A549 (cell line): ENCODE data around the gene PTPRN2. TPM values are rescaled to one million over a fixed set of nuclear protein-coding genes. Genes with fewer than 3 reads are reported as not detected.

Experiments used
- ATAC-seq, 2 experiments: fragments of 200-7000 bp in 1 of 2; fragments of >200 bp in 1 of 2; cut with Nextera tagmentation in 1 of 2; cut with Tn5 transposase in 1 of 2; 3 replicates each; pipeline versions ENCODE4 v1.8.0 to v1.9.1; 2018 to 2020; ENCODE audit warnings: mild to moderate bottlenecking in 1 of 2, moderate library complexity in 1 of 2
- CTCF ChIA-PET: fragments of 300-600 bp; sonication (Branson Sonifier 250); formaldehyde crosslinking; extraction: SDS; loops from one replicate; lab custom pipeline; 2021; ENCODE audit warnings: antibody characterized with exemption, inconsistent platforms; lab: Yijun Ruan, JAX
- POLR2A ChIA-PET: fragments of 350-600 bp; formaldehyde crosslinking; extraction: SDS; loops from one replicate; lab custom pipeline; 2021; ENCODE audit warnings: antibody characterized with exemption, inconsistent platforms; lab: Yijun Ruan, JAX
- DNase-seq, 2 experiments: peaks; one replicate each; pipeline versions ENCODE4 v3.0.0 to v3.0.0-alpha.2; 2011 to 2016; ENCODE audit warnings: low read depth in 1 of 2, low spot score in 1 of 2
- FAIRE-seq: peaks from 2 replicates; lab custom pipeline; 2011; peaks lifted over from hg19 to GRCh38; lab: Jason Lieb, UNC
- H3K27ac ChIP-seq, 2 experiments: fragments of >200 bp; sonication (Bioruptor Twin); formaldehyde crosslinking; 3 replicates each; pipeline ENCODE4 v1.5.1; 2016 to 2017
- H3K4me1 ChIP-seq: fragments of >200 bp; sonication (Bioruptor Twin); formaldehyde crosslinking; 3 replicates; pipeline ENCODE4 v1.6.1; 2016
- H3K4me2 ChIP-seq: fragments of >200 bp; sonication (Bioruptor Twin); formaldehyde crosslinking; 3 replicates; pipeline ENCODE4 v1.6.1; 2016
- H3K4me3 ChIP-seq: fragments of >200 bp; sonication (Bioruptor Twin); formaldehyde crosslinking; 3 replicates; pipeline ENCODE4 v1.5.1; 2016
- H3K9me3 ChIP-seq: fragments of >200 bp; sonication (Bioruptor Twin); formaldehyde crosslinking; 3 replicates; pipeline ENCODE4 v1.6.1; 2016
- CBX2 ChIP-seq: fragments of 200-600 bp; sonication (generic); IDR thresholded peaks from 2 replicates; pipeline ENCODE4 v1.6.1; 2016; ENCODE audit warnings: low read depth, mild to moderate bottlenecking, borderline replicate concordance
- CHD2 ChIP-seq: fragments of 150-350 bp; IDR thresholded peaks from 2 replicates; pipeline ENCODE4 v1.6.1; 2014; ENCODE audit warnings: low read length; ENCODE audit not compliant: partially characterized antibody
- CHD4 ChIP-seq: fragments of 200-600 bp; sonication (generic); IDR thresholded peaks from 2 replicates; pipeline ENCODE4 v1.6.1; 2016; ENCODE audit warnings: antibody characterized with exemption, mild to moderate bottlenecking, borderline replicate concordance
- EHMT2 ChIP-seq: fragments of 200-600 bp; sonication (generic); IDR thresholded peaks from 2 replicates; pipeline ENCODE4 v1.6.1; 2016; ENCODE audit warnings: antibody characterized with exemption, low read depth, mild to moderate bottlenecking, moderate library complexity
- ESRRA ChIP-seq: fragments of 150-350 bp; IDR thresholded peaks from 2 replicates; pipeline ENCODE4 v1.6.1; 2014; ENCODE audit warnings: mild to moderate bottlenecking, low read length, borderline replicate concordance
- FOSB ChIP-seq: fragments of 250-450 bp; sonication (Bioruptor Pico); IDR thresholded peaks from 2 replicates; pipeline ENCODE4 v1.5.0; 2020; ENCODE audit warnings: mild to moderate bottlenecking, moderate library complexity
- HOXA7 ChIP-seq: fragments of 250-450 bp; sonication (Bioruptor Pico); IDR thresholded peaks from 2 replicates; pipeline ENCODE4 v1.5.0; 2020; ENCODE audit warnings: mild to moderate bottlenecking, moderate library complexity
- KDM1A ChIP-seq: fragments of 200-600 bp; sonication (generic); IDR thresholded peaks from 2 replicates; pipeline ENCODE4 v1.6.1; 2016; ENCODE audit warnings: low read depth, mild to moderate bottlenecking
- MAZ ChIP-seq: fragments of 150-350 bp; IDR thresholded peaks from 2 replicates; pipeline ENCODE4 v1.6.1; 2014; ENCODE audit warnings: antibody characterized with exemption, low read depth, low read length, borderline replicate concordance
- MYC ChIP-seq: IDR thresholded peaks from 2 replicates; pipeline ENCODE4 v1.6.1; 2012; ENCODE audit warnings: mild to moderate bottlenecking, inconsistent platforms, low read length, improper control_type of control experiment, borderline replicate concordance
- NR3C1 ChIP-seq: fragments of >200 bp; sonication (Bioruptor Twin); formaldehyde crosslinking; IDR thresholded peaks from 3 replicates; pipeline ENCODE4 v1.6.1; 2017
- POLR2A ChIP-seq: IDR thresholded peaks from 2 replicates; pipeline ENCODE4 v1.6.1; 2012; ENCODE audit warnings: mild to moderate bottlenecking, low read length
- RCOR1 ChIP-seq: fragments of 150-350 bp; IDR thresholded peaks from 2 replicates; pipeline ENCODE4 v1.6.1; 2014; ENCODE audit warnings: antibody characterized with exemption, low read length, low read depth
- ZFP36 ChIP-seq: fragments of 450-650 bp; IDR thresholded peaks from 2 replicates; pipeline ENCODE4 v1.6.1; 2014; ENCODE audit warnings: borderline replicate concordance; ENCODE audit not compliant: partially characterized antibody
- WGBS: methylation state at CpG from one replicate; pipeline ENCODE4 v1.1.6; 2017; ENCODE audit errors: missing lambda C conversion rate; 5-methylcytosine and 5-hydroxymethylcytosine counted together
- polyA plus RNA-seq, 4 experiments: library from polyadenylated mRNA; depleted of rRNA in 3 of 4; stranded (reverse); fragments of >200 nt; fragmentation: RNase III in 1 of 4; extraction: RNeasy Plus Mini Kit Qiagen cat#74134 plus additional on column Dnase treatment in 1 of 4; gene quantifications; 2 replicates in 3 of 4; 3 replicates in 1 of 4; pipeline ENCODE4 v1.2.3, GENCODE V29; 2011 to 2017
- TF ChIP-seq, protein P1 (sequence below): IDR thresholded peaks from 2 replicates; pipeline ENCODE4 v1.6.1; 2012; ENCODE audit warnings: low read depth, borderline replicate concordance
- TF ChIP-seq, protein P2 (sequence below): fragments of >200 bp; sonication (Bioruptor Twin); formaldehyde crosslinking; IDR thresholded peaks from 3 replicates; pipeline ENCODE4 v1.6.1; 2016
- TF ChIP-seq, protein P3 (sequence below): fragments of 250-450 bp; sonication (Bioruptor Pico); IDR thresholded peaks from 2 replicates; pipeline ENCODE4 v1.5.0; 2021; ENCODE audit warnings: mild to moderate bottlenecking, moderate library complexity, borderline replicate concordance
- TF ChIP-seq, protein P4 (sequence below): IDR thresholded peaks from 2 replicates; pipeline ENCODE4 v1.6.1; 2012
- TF ChIP-seq, protein P5 (sequence below): fragments of 250-450 bp; sonication (Bioruptor Pico); IDR thresholded peaks from 2 replicates; pipeline ENCODE4 v1.5.0; 2020; ENCODE audit warnings: low read depth, mild to moderate bottlenecking, moderate library complexity

The PTPRN2 gene
- polyA plus RNA-seq, 2 of the 4 experiments (the other 2 are of a cell fraction), result 0.41 to 1.2 TPM

DNA sequence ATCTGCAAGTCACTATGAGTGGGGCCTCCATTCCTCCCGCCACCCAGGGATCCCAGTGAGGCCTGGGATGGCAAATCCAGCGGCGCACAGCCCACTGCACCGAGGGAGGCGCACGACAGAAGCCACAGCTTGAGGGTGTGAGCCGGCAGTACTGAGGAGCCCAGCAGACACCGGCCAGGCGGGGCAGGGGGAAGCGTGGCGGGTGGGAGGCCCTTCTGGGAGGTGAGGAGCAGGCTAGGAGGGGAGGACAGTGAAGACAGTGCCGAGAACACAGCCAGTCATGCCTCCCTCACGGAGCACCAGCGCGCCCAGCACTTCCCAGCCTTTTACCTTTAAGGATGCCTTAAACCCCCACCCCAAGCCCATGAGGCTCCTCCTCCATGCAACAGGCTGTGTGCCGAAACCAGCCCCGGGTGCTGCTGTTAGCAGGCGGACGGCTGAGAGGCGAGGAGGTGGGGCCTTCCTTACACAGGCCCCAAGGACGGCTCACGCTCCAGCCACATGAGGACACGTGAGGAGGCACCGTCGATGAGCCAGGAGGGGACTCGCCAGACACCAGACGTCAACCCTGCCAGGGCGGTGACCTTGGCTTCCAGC is 258.5 kb downstream of the PTPRN2 start (continued):
- TF ChIP-seq, protein P1, sequence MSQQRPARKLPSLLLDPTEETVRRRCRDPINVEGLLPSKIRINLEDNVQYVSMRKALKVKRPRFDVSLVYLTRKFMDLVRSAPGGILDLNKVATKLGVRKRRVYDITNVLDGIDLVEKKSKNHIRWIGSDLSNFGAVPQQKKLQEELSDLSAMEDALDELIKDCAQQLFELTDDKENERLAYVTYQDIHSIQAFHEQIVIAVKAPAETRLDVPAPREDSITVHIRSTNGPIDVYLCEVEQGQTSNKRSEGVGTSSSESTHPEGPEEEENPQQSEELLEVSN, result no peak
- TF ChIP-seq RCOR1 (no peak), HOXA7 (CRISPR knock-in tag) (no peak), ESRRA (no peak), MYC (no peak), CBX2 (no peak)
- TF ChIP-seq, protein P2, sequence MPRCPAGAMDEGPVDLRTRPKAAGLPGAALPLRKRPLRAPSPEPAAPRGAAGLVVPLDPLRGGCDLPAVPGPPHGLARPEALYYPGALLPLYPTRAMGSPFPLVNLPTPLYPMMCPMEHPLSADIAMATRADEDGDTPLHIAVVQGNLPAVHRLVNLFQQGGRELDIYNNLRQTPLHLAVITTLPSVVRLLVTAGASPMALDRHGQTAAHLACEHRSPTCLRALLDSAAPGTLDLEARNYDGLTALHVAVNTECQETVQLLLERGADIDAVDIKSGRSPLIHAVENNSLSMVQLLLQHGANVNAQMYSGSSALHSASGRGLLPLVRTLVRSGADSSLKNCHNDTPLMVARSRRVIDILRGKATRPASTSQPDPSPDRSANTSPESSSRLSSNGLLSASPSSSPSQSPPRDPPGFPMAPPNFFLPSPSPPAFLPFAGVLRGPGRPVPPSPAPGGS, result no peak
- TF ChIP-seq, protein P3, sequence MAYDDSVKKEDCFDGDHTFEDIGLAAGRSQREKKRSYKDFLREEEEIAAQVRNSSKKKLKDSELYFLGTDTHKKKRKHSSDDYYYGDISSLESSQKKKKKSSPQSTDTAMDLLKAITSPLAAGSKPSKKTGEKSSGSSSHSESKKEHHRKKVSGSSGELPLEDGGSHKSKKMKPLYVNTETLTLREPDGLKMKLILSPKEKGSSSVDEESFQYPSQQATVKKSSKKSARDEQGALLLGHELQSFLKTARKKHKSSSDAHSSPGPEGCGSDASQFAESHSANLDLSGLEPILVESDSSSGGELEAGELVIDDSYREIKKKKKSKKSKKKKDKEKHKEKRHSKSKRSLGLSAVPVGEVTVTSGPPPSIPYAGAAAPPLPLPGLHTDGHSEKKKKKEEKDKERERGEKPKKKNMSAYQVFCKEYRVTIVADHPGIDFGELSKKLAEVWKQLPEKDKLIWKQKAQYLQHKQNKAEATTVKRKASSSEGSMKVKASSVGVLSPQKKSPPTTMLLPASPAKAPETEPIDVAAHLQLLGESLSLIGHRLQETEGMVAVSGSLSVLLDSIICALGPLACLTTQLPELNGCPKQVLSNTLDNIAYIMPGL (CRISPR knock-in tag), result no peak
- TF ChIP-seq, protein P4, sequence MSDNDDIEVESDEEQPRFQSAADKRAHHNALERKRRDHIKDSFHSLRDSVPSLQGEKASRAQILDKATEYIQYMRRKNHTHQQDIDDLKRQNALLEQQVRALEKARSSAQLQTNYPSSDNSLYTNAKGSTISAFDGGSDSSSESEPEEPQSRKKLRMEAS, result no peak
- TF ChIP-seq, protein P5, sequence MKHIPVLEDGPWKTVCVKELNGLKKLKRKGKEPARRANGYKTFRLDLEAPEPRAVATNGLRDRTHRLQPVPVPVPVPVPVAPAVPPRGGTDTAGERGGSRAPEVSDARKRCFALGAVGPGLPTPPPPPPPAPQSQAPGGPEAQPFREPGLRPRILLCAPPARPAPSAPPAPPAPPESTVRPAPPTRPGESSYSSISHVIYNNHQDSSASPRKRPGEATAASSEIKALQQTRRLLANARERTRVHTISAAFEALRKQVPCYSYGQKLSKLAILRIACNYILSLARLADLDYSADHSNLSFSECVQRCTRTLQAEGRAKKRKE, result no peak

DNA sequence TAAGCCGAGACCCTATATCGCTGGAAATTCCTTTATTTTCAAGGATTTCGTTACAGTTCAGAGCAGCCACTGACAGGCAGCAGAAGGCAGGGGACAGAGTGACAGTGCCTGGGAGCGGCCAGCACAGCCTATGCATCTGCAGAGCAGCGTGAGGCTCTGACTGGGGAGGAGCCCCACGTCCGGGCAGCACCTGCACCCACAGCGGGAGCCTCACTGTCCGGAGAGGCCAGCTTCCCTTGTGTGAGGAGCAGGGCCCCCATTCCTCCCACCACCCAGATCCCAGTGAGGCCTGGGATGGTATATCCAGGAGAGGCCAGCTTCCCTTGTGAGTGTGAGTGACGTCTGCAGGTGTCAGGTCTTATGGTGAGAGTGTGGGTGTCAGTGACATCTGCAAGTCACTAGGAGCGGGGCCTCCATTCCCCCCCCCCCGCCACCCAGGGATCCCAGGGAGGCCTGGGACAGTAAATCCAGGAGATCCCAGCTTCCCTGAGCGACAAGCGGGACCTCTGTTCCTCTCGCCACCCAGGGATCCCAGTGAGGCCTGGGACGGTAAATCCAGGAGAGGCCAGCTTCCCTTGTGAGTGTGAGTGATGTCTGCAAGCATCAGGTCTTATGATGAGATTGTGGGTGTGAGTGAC is 259.1 kb downstream of the PTPRN2 start:
- no peak for FAIRE-seq
- TF ChIP-seq CHD4 (no peak), NR3C1 (no peak), POLR2A (no peak), FOSB (CRISPR knock-in tag) (no peak), MYC (no peak), MAZ (no peak), ESRRA (no peak), KDM1A (no peak), CHD2 (no peak), ZFP36 (no peak), EHMT2 (no peak)
- H3K4me3 ChIP-seq, result no peak overlapping the region
- ChIA-PET POLR2A (no interaction called here), CTCF (no interaction called here)
- H3K27ac ChIP-seq, result no peak overlapping the region
- H3K4me1 ChIP-seq, result no peaks in the 10 kb centered on the region
- peaks cover 12% of the 10 kb centered on the region; the same call in 1 of the 3 replicates for H3K9me3 ChIP-seq
- 60% methylated on average over 11 of the region's 16 CpGs for WGBS
- ATAC-seq, result no peak
- no peak overlapping the region for H3K4me2 ChIP-seq
- no peak for DNase-seq
